ENCODE measurements around the gene ITPKC. TPM values are rescaled to one million over a fixed set of nuclear protein-coding genes. Genes with fewer than 3 reads are reported as not detected.

ITPKC gene
- total RNA-seq, 1 donor from 2014 or later: 19.7 TPM

DNA sequence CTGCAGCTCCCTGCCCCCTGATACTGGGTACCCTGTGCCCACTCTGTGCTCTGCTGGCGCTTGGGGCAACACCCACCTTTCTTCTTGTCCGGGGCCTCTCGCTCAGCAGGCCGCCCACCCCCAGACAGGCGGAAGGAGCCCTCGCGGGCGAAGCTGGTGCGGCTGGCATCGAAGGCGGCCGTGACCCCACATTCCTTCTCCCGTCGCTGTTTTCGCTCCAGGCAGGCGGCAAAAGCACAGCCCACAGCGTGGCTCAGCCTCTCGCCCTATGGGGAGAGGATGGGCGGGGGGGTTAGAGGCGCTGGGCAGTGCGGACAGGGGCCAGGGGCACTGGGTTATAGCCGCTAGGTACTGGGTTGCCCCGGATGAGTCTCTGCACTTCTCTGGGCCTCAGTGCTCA is 39.8 kb upstream of the ITPKC start:
- H3K79me2 ChIP-seq (ENCODE audit: insufficient read depth, low read length): no peaks in the 10 kb centered on the region
- H3K9me3 ChIP-seq (ENCODE audit: insufficient read depth, low read depth, low read length): no peaks in the 10 kb centered on the region
- Mint-ChIP-seq H3K4me3 (ENCODE audit: unreplicated experiment) (no peak overlapping the region), H3K9me3 (ENCODE audit: unreplicated experiment) (no peaks in the 10 kb centered on the region), H3K36me3 (ENCODE audit: low read depth, unreplicated experiment) (peaks cover 19% of the 10 kb centered on the region), H3K4me1 (ENCODE audit: low read depth, unreplicated experiment) (no peaks in the 10 kb centered on the region), H3K27me3 (ENCODE audit: low read depth, unreplicated experiment) (no peaks in the 10 kb centered on the region), H3K27ac (ENCODE audit: unreplicated experiment) (no peak overlapping the region)
- H2AFZ ChIP-seq (ENCODE audit: low read depth, low read length): no peak overlapping the region
- no peak overlapping the region for H3K4me3 ChIP-seq (ENCODE audit: insufficient read depth, low read depth, low read length)
- FAIRE-seq: no peak
- H3K27ac ChIP-seq (ENCODE audit: low read depth, low read length): no peak overlapping the region
- H3K27me3 ChIP-seq (ENCODE audit: insufficient read depth, low read length): no peaks in the 10 kb centered on the region
- H3K4me1 ChIP-seq (ENCODE audit: insufficient read depth, low read length): no peaks in the 10 kb centered on the region
- no peak for DNase-seq (ENCODE audit: low read depth)
- peaks cover 40% of the 10 kb centered on the region for H4K20me1 ChIP-seq (ENCODE audit: insufficient read depth, low read length)
- peaks cover 47% of the 10 kb centered on the region for H3K36me3 ChIP-seq (ENCODE audit: insufficient read depth, low read length)
- TF ChIP-seq CTCF (IDR thresholded peaks at IDR 0.05; ENCODE audit: insufficient read depth, low read depth, low read length): no peak
- TF ChIP-seq EZH2 (IDR thresholded peaks at IDR 0.05; ENCODE audit: insufficient read depth, low read length): no peak
- H3K9ac ChIP-seq (ENCODE audit: low read length): no peak overlapping the region
- no peak overlapping the region for H3K4me2 ChIP-seq (ENCODE audit: low read length)

GRCh38 chr19:40681039-40681438 is 35.9 kb upstream of the ITPKC start:
- DNase-seq (ENCODE audit: low read depth): no peak
- H3K27ac ChIP-seq (ENCODE audit: low read depth, low read length): no peak overlapping the region
- Mint-ChIP-seq H3K27me3 (ENCODE audit: low read depth, unreplicated experiment) (no peaks in the 10 kb centered on the region), H3K27ac (ENCODE audit: unreplicated experiment) (no peak overlapping the region), H3K4me3 (ENCODE audit: unreplicated experiment) (no peak overlapping the region), H3K4me1 (ENCODE audit: low read depth, unreplicated experiment) (no peaks in the 10 kb centered on the region), H3K9me3 (ENCODE audit: unreplicated experiment) (no peaks in the 10 kb centered on the region), H3K36me3 (ENCODE audit: low read depth, unreplicated experiment) (peaks cover 38% of the 10 kb centered on the region)
- FAIRE-seq: no peak
- peaks cover 38% of the 10 kb centered on the region for H4K20me1 ChIP-seq (ENCODE audit: insufficient read depth, low read length)
- no peak overlapping the region for H3K9ac ChIP-seq (ENCODE audit: low read length)
- no peak overlapping the region for H2AFZ ChIP-seq (ENCODE audit: low read depth, low read length)
- H3K36me3 ChIP-seq (ENCODE audit: insufficient read depth, low read length): peaks cover 36% of the 10 kb centered on the region
- H3K4me2 ChIP-seq (ENCODE audit: low read length): no peak overlapping the region
- H3K9me3 ChIP-seq (ENCODE audit: insufficient read depth, low read depth, low read length): no peaks in the 10 kb centered on the region
- TF ChIP-seq CTCF (IDR thresholded peaks at IDR 0.05; ENCODE audit: insufficient read depth, low read depth, low read length) (no peak), EZH2 (IDR thresholded peaks at IDR 0.05; ENCODE audit: insufficient read depth, low read length) (no peak)
- peaks cover 6% of the 10 kb centered on the region for H3K79me2 ChIP-seq (ENCODE audit: insufficient read depth, low read length)
- no peak overlapping the region for H3K4me3 ChIP-seq (ENCODE audit: insufficient read depth, low read depth, low read length)
- no peaks in the 10 kb centered on the region for H3K27me3 ChIP-seq (ENCODE audit: insufficient read depth, low read length)
- H3K4me1 ChIP-seq (ENCODE audit: insufficient read depth, low read length): no peaks in the 10 kb centered on the region

DNA sequence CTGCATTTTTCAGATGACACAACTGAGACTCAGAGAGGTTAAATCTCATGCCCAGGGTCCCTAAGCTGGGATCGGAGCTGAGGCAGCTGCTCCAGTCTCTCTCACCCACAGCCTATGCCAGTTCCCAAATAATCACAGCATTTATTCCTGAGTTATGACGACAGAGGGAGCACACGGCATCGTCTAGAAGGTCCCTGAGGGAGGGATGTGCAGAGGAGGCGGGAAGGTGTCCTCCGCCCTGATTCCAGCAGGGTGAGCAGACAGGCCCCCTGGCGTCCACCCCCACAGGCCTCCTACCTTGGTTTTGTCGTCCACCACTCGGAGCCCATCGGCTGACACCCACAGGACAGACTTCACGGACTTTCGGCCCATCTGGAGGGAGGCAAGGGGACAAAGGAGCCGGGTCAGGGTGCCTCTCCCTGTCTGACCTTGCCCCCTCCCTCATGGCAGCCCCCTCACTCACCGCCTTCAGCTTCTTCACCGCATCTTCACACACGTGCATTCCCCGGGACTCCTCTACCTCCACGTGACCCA is 34.4 kb upstream of the ITPKC start:
- Histone ChIP-seq H3K4me2 (ENCODE audit: low read length) (no peak overlapping the region), H3K4me3 (ENCODE audit: insufficient read depth, low read depth, low read length) (no peak overlapping the region), H3K4me1 (ENCODE audit: insufficient read depth, low read length) (peaks cover 2% of the 10 kb centered on the region), H3K9me3 (ENCODE audit: insufficient read depth, low read depth, low read length) (no peaks in the 10 kb centered on the region), H3K27me3 (ENCODE audit: insufficient read depth, low read length) (no peaks in the 10 kb centered on the region), H3K9ac (ENCODE audit: low read length) (no peak overlapping the region), H3K79me2 (ENCODE audit: insufficient read depth, low read length) (peaks cover 16% of the 10 kb centered on the region), H3K27ac (ENCODE audit: low read depth, low read length) (no peak overlapping the region), H3K36me3 (ENCODE audit: insufficient read depth, low read length) (peaks cover 33% of the 10 kb centered on the region), H2AFZ (ENCODE audit: low read depth, low read length) (no peak overlapping the region), H4K20me1 (ENCODE audit: insufficient read depth, low read length) (peaks cover 50% of the 10 kb centered on the region)
- Mint-ChIP-seq H3K4me3 (ENCODE audit: unreplicated experiment) (no peak overlapping the region), H3K9me3 (ENCODE audit: unreplicated experiment) (no peaks in the 10 kb centered on the region), H3K36me3 (ENCODE audit: low read depth, unreplicated experiment) (peaks cover 40% of the 10 kb centered on the region), H3K27ac (ENCODE audit: unreplicated experiment) (no peak overlapping the region), H3K4me1 (ENCODE audit: low read depth, unreplicated experiment) (no peaks in the 10 kb centered on the region), H3K27me3 (ENCODE audit: low read depth, unreplicated experiment) (no peaks in the 10 kb centered on the region)
- DNase-seq (ENCODE audit: low read depth): no peak
- TF ChIP-seq EZH2 (IDR thresholded peaks at IDR 0.05; ENCODE audit: insufficient read depth, low read length) (no peak), CTCF (IDR thresholded peaks at IDR 0.05; ENCODE audit: insufficient read depth, low read depth, low read length) (no peak)
- FAIRE-seq: no peak

All from astrocyte (in vitro differentiated cells and primary cell).